Mesenteric fat pad (tissue), 1 donor: ENCODE measurements around the gene GTF3C6. TPM values are rescaled to one million over a fixed set of nuclear protein-coding genes. Genes with fewer than 3 reads are reported as not detected.
"Not testable (repeated sequence)": the region's sequence is repeated elsewhere in the genome, so short reads cannot be mapped to it uniquely, and the experiment has no call there.

Experiments used
- DNase-seq: peaks from one replicate; pipeline ENCODE4 v3.0.0-alpha.2; 2020; ENCODE audit warnings: low spot score
- long read RNA-seq: library from polyadenylated mRNA; unstranded; transcript quantifications from one replicate; pipeline ENCODE4 v2.0.0, GENCODE V29; 2020
- total RNA-seq: library from RNA; stranded (reverse); fragmentation: NEBNext Ultra II Directional; extraction: Animal tissue kit (Norgen Biotek cat#: 25700); gene quantifications from one replicate; pipeline ENCODE4 v1.2.1, GENCODE V29; 2021
- donor health status: DM: yes; HTN: yes; CAD: no.

Gene GTF3C6, protein sequence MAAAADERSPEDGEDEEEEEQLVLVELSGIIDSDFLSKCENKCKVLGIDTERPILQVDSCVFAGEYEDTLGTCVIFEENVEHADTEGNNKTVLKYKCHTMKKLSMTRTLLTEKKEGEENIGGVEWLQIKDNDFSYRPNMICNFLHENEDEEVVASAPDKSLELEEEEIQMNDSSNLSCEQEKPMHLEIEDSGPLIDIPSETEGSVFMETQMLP
- 69.0 TPM for total RNA-seq
- long read RNA-seq, transcript GTF3C6-201 (6 exons, 952 nt): major isoform, 40 of 42 reads
- long read RNA-seq, partial matches to known transcripts: 0 of 42 reads
- long read RNA-seq, other reads (novel, unspliced or antisense): 1 of 42 reads

DNA sequence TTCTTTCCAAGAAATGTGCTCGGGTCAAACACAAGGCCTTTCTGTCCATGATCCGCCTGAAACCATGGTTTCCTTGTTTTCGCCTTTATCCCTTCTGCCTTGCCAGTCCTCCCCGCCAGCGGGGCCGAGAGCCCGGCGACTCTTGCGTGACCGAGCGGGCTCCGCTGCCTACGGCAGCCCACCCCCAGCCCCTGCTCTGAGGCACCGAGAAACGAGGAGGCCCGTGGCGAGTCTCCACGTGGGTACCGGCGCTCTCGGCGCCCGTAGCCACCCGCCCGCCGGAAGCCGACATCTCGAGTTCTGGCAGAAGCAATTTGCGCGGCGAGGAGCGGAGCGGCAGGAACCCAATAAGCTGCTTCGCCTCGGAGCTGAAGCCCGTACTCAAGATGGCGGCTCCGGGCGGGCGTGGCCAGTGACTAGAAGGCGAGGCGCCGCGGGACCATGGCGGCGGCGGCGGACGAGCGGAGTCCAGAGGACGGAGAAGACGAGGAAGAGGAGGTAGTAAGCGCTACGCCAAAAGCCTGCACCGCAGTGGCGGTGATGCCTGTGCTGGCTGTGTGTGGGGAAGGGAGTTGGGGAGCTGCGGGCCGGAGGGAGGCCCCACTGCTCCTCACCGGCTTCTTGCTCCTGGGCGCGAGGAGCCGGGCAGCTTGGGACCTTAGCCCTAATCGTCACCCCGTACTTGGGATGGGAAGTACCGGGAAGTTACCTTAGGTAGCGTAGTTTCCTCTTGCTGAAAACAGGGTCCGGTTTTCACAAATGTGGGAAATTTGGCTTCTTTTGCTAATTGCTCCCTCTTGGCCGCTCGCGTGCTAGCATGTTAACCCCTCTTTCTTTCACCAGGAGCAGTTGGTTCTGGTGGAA is at the start of gene GTF3C6:
Gene GTF3C6, plus strand, starts transcription at position 378 of the 864 bp plus-strand sequence. Its CDS starts 64 bp downstream, at position 442.
- DNase-seq: peak; percentile 96

DNA sequence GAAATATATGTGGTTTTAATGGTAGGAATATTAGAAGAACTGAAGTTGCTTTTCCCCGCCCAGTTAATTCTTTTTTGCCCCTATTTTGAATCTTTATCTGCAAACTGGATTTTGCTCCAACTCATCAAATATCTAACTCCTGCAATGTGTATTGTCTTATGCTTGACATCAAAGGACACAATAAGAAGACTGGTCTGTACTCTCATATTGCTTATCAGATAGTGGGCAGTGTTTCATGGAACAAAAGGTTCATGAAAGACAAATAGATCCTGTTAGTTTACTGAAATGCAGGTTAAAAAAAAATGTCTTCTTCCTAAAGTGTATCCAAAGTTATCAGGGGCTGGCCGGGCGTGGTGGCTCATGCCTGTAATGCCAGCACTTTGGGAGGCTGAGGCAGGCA is 27.7 kb upstream of the GTF3C6 start:
- DNase-seq: no peak

DNA sequence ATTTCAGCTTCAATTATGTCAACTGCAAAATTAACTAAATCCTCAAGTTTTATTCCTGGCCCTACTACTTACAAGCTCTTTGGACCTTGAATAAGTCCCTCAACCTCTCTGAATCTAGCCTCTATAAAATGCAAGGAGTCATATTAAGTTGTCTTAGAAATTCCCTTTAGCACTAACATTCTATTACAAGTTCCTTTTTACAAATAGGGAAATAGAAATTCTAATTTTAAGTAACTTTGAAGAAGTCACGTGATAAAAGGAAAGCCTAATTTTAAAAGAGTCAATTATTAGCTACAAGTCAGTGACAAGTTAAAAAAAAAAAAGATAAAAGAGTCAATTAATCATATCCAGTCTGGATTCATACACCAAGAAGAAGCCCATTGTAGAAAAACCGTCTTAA is 24.6 kb upstream of the GTF3C6 start:
- DNase-seq: no peak

DNA sequence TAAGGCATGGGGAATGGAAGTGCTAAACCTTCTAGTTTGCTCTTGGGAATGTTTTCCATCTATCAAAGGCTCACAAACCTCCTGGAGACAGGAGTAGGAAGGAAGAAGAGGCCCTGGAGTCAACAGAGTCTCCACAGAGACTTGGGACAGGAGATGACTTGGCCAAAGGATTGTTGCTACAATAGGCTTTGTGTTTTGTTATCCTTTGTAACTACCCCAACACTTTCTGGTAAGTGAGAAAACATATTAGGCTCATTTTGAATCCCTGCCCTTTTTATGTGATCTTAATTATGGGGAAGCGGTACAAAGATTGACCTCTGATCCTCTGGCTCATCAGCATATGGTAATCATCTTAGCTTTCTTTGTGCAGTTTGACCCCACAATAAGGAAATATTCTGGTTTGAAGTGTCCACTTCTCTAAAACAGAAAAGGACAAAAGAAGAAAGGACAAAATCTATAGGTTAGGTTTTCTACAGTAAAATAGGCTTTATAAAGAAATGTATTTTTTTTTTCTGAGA is 24.1 kb upstream of the GTF3C6 start:
- DNase-seq: no peak

DNA sequence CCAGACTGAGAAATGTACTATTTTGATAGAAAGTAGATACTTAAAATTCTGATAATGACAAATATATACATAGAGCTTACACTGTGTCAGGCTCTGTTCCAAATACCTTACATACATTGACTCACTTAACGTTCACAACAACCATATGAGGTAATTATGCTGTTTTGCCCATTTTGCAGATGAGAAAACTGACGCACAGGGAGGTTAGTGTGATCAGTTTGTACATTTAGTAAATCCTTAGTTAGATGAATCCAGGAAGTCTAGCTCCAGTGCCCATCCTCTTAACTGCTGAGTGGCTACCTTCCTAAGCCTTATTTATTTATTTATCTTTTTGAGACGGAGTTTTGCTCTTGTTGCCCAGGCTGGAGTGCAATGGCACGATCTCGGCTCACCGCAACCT is 23.3 kb upstream of the GTF3C6 start:
- no peak for DNase-seq

DNA sequence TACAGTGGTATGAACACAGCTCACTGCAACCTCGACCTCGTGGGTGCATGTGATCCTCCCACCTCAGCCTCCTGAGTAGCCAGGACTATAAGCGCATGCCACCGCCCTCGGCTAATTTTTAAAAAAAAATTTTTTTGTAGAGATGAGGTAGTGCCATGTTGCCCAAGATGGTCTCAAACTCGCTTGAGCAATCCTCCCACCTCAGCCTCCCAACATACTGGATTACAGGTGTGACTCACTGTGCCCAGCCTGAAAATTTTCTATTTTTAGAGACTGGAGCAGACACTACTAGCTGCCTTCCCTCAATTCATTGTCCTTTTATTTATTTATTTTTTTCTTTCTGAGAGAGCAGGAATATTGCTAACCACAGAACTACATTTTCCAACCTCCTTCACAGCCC is 20.3 kb upstream of the GTF3C6 start:
- no peak for DNase-seq

DNA sequence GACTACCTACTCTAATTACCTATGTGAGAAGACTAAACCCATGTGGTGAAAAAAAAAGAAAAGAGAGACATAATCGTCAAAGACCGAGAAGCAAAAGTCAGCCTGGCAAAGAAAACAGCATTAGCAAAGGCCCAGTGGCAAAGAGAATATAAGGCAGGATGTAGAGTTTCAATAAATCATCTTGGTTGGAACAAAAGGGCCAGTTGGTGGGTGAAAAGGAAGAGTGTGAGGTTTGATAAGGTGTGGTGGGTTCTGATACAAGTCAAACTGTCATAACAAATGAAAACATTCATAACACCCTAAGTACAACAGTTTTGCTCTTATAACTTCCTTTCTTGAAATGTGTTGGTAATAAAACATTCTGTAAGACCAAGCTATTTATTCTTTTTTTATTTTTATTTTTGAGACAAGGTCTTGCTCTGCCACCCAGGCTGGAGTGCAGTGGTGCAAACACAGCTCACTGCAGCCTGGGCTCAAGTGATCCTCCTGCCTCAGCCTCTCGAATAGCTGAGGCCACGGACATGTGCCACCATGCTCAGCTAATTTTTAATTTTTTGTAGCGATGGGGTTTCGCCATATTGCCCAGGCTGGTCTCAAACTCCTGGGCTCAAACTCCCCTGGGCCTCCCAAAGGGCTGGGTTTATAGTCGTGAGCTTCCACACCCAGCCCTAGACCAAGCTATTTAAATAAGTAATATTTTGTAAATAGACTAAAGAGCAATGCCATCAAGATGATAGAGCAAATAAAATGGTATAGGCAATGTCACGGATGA is 18.9 kb upstream of the GTF3C6 start:
- no peak for DNase-seq

DNA sequence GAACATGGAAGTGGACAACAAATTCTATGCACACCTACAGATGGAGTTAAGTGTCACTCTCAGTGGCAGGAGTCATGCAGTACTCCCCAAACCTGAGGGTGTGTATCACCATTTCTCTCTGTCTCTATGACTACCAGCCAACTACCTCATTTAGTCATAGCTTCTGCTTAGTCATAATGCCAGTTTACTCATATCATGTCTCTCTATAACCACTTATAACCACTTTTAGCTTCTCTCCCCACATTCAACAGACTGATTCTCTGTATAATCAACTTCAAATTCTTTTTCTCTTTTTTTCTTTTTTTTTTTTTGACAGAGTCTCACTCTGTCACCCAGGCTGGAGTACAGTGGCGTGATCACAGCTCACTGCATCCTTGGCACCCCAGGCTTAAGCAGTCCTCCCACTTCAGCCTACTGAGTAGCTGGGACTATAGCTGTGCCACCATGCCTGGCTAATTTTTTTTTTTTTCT is 13.8 kb upstream of the GTF3C6 start:
- DNase-seq: no peak

DNA sequence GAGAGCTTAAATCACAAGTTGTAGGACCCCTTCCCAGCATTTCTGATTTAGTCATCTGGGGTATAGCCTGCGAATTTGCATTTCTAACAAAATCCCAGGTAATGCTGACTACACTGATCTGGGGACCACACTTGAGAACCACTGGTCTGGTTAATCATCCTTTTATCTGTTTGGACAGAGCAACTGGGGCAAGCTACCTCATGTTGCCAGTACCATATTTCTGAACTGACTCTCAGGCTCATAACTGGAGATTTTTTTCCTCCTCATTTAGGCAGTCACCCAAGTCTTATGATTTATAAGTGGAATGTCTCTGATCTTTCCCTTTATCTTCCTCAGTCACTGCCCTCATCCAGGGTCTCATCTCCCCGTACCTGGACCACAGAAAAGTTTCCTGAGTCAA is 12.0 kb upstream of the GTF3C6 start:
- no peak for DNase-seq

DNA sequence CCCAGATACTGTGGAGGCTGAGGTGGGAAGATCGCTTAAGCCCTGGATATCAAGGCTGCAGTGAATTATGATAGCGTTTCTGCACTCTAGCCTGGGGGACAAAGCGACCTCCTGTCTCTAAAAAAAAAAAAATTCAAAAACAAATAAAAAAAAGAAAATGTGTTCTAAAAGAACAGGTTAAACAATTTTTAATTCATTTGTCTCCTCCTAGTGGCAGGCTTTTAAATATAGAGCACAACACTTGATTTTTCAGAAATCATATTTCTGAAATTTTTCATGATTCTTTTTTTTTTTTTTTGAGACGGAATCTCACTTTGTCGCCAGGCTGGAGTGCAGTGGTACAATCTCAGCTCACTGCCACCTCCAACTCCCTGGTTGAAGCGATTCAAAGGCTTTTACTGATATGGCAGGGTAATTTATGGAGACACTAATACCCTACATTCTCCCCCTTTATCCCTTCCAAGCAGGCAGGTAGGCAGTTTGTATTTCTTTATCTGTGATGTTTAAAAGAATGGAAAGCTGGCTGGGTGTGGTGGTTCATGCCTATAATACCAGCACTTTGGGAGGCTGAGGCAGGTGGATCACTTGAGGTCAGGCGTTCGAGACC is 8.7 kb upstream of the GTF3C6 start:
- no peak for DNase-seq

DNA sequence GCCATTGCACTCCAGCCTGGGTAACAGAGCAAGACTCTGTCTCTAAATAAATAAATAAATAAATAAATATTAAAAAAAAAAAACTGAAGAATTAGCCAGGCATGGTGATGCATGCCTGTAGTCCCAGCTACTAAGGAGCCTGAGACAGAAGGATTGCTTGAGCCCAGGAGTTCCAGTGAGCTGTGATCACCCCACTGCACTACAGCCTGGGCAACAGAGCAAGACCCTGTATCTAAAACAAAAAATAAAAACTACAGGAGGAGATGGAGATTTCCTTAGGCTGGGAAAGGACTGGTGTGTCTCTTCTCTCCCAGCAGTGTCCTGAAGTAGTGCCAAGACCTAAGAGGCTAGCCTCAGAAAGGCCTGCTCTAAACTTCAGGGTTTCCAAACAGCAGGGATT is 8.1 kb upstream of the GTF3C6 start:
- no peak for DNase-seq

DNA sequence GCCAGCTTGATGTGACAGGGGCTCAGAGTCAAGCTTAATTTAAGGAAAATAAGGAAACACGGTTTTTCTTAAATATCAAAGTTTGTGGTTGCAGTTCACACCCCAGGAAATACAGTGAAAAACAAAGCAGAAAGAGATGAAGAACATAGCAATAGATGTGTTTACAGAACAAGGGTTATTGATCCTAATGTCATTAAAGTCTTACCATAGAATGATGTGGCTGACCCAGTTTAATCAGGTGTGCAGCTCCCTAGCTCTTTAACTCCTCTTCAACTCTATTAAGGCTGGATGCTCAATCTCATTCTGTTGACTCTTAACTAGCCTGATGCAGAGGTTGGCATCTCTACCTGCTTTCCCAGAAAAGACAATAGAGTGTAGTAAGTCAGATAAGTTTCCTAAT is 7.5 kb upstream of the GTF3C6 start:
- DNase-seq: no peak

DNA sequence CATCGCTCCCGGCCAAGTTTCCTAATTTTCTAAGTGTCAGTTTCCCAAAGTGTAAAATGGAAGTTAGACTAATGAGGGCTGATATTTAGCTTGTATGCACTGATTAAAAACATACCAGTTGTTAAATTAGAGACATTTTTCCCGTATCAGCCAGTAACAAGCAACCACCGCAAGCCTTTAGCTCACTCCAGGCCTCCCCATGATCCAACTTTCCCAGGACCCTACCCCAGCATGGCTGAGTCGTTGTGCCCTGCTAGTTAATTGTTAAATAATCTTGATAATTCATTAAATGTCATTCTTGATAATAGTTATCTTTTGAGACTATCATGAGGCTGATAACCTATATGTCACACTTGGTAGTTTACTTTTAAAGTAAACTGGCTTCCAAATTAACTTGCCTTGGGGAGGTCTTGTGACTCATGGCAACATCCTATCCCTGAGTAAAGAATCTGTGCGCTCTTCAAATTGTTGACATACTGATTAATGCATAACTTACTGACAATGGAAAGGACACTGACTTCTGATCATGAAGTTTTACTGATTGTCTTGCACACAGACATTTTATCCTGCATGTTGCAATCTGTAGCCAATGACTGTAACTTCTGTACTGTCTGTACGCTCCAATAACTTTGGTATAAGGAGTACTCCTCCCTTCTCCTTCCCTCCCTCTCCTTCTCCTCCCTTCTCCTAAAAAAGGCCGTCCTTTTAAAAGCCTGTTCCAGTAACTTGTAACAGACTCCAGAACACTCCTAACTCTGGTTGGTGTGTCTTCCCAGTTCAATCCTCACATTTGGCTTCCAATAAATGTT is 6.3 kb upstream of the GTF3C6 start:
- DNase-seq: no peak

DNA sequence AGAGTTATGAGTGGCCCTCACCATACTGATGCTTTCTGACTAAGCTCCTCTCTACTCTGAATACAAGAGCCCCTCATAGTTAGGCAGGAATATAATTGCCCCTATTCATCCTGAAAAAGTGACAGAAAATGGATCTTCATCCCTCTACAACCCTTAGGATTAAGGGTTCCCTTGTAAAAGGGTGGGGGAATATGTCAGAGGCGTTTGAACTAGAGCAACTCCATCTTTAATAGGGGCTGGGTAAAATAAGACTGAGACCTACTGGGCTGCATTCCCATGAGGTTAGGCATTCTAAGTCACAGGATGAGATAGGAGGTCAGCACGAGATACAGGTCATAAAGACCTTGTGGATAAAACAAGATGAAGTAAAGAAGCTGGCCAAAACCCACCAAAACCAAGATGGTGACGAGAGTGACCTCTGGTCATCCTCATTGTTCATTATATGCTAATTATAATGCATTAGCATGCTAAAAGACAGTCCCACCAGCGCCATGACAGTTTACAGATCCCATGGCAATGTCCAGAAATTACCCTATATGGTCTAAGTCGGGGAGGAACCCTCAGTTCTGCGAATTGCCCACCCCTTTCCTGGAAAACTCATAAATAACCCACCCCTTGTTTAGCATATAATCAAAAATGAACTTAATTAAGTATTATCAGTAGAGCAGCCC is 4.7 kb upstream of the GTF3C6 start:
- DNase-seq: no peak

DNA sequence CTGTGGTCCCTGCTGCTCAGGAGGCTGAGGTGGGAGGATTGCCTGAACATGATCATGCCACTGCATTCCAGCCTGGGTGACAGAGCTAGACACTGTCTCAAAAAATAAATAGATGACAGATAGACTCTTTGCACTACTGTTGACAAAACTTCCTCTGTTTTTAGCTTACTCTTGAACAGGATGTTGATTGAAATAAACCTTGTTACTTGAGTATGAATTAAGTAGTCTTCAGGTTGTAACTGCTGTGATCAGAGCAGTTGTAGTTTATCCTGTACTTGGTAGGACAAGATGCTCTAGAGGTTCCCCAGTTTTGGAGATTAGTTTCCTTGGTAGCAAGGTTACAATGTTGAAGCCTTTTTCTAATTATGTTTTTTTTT is 1.5 kb downstream of the GTF3C6 start:
- no peak for DNase-seq

DNA sequence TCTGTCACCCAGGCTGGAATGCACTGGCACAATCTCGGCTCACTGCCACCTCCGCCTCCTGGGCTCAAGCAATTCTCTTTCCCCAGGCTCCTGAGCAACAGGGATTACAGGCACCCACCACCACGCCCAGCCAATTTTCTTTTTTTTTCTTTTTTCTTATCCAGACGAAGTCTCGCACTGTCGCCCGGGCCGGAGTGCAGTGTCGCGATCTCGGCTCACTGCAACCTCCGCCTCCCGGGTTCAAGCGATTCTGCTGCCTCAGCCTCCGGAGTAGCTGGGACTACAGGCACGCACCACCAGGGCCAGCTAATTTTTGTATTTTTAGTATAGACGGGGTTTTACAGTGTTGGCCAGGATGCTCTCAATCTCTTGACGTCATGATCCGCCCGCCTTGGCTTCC is 4.1 kb downstream of the GTF3C6 start:
- DNase-seq: not testable (repeated sequence)

DNA sequence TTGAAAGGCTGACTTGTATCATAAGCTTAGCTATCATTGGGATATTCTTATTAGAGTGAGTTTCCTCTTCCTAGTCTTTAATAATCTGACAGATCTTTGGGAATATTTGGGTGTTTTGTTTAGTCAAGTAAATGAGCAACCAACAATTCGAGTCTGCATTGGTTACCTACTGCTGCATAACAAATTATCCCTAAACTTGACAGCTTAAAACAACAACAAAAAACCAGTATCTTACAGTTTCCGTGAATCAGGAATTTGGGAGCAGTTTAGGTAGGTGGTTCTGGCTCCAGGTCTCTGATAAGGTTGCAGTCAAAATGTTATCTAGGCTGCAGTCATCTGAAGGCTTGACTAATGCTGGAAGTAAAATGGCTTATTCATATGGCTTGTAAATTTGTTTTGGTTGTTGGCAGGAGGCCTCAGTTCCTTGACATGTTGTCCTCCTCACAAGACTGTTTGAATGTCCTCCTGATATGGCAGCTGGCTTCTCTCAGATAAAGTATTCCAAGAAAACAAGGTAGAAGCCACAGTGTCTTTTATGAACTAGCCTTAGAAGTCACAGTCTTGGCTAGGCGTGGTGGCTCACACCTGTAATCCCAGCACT is 7.2 kb downstream of the GTF3C6 start:
- DNase-seq: no peak

DNA sequence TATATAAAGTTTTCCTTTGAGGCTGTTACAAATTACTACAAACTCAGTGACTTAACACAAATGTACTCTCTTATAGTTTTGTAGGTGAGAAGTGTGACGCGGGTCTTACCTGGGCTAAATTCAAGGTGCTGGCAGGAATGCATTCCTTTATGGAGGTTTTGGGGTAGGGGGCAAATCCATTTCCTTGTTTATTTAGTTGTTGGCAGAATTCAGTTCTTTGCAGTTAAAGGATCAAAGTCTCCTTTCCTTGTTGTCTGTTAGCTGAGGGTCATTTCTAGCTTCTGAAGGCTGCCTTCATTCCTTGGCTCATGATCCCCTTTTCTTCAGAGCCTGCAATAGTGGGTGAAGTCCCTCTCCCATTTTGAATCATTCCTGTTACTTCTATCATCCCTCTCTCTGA is 10.2 kb downstream of the GTF3C6 start:
- not testable (repeated sequence) for DNase-seq

DNA sequence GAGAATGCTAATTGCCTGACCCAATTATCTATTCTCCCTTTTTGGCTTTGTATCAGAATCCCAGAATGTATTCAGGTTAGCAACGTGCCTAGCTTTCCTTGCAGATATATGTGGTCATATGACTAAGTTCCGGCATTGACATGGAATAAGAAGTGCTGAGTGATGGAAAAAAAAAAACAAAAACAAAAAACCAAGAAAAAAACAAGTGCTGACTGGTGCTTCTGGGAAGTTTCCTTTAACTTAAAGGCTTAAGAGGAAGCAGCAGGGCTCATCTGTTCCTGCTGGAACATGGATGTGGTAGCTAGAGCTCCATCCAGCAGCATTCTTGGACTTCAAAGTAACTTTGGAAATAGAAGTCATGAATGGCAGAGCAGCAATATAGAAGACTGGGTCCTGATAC is 13.0 kb downstream of the GTF3C6 start:
- DNase-seq: no peak
